ENCODE data around the gene ADGRG7.

DNA sequence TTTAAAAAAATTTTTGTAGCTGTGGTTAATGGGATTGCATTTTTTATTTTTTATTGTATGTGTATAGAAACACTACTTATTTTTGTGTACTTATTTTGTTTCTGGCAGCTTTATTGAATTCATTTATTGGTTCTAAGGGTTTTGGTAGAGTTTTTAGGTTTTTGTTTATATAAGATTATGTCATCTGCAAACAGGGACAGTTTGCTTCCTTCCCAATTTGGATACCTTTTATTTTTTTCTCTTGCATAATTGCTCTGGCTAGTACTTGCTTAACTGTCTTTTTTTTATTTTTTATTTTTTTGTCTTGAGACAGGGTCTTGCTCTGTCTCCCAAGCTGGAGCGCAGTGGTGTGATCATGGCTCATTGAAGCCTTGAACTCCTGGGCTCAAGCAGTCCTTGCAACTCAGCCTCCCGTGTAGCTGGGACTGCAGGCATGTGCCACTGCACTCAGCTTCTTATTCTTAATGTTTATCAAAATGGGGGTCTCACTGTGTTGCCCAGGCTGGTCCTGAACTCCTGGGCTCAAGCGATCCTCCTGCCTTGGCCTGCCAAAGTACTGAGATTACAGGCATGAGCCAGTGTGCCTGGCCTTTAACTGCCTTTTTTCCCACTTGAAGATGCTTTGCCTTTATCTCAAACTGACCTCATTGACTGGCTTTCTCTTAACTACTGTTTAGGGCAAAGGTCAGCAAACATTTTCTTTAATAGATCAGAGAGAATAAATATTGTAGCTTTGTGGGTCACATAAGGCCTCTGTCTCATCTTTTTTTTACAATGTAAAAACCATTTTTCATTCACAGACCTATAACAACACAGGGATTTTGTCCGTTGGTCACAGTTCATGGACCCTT lies 108.5 kb downstream of the ADGRG7 start:
- no peak for TF ChIP-seq POLR2A (IDR thresholded peaks at IDR 0.05; ENCODE audit: low read length)
- no peak for TF ChIP-seq GATA1 (IDR thresholded peaks at IDR 0.05; ENCODE audit: low read depth, low read length)

Data from erythroblast (primary cell).